ENCODE results near the gene PRPF40B. TPM values are rescaled to one million over a fixed set of nuclear protein-coding genes. Genes with fewer than 3 reads are reported as not detected.
"Not testable (repeated sequence)": the region's sequence is repeated elsewhere in the genome, so short reads cannot be mapped to it uniquely, and the experiment has no call there.

PRPF40B gene
- total RNA-seq, 1 donor from 2014 or later, result 18.1 TPM

DNA sequence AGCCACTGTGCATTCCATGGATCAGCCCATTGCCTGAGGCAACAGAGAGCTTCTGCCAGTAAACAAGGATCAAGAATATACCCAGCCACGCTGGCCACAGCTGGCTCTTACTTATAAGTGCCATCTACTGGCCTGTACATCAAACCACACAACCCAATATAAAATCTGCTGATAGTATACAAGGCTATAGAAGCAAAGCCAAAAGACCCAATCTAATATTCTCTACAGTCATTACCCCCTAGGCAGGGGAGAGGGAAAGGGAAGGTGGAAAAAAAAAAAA is 13.5 kb upstream of the PRPF40B start:
- DNase-seq (ENCODE audit: low spot score), result no peak
- no peak overlapping the region for H3K9ac ChIP-seq
- no peak overlapping the region for H3K27ac ChIP-seq
- Mint-ChIP-seq H3K27ac (no peak overlapping the region), H3K4me1 (no peaks in the 10 kb centered on the region), H3K36me3 (peaks cover 7% of the 10 kb centered on the region), H3K27me3 (ENCODE audit: insufficient read depth, low read depth) (peaks cover 7% of the 10 kb centered on the region), H3K4me3 (no peak overlapping the region), H3K9me3 (peaks cover 25% of the 10 kb centered on the region)
- H2AFZ ChIP-seq (replicated peaks), result no peak overlapping the region
- H4K20me1 ChIP-seq (ENCODE audit: low read depth), result no peaks in the 10 kb centered on the region
- peaks cover 7% of the 10 kb centered on the region for H3F3A ChIP-seq (ENCODE audit: low read depth)
- TF ChIP-seq, protein P1, sequence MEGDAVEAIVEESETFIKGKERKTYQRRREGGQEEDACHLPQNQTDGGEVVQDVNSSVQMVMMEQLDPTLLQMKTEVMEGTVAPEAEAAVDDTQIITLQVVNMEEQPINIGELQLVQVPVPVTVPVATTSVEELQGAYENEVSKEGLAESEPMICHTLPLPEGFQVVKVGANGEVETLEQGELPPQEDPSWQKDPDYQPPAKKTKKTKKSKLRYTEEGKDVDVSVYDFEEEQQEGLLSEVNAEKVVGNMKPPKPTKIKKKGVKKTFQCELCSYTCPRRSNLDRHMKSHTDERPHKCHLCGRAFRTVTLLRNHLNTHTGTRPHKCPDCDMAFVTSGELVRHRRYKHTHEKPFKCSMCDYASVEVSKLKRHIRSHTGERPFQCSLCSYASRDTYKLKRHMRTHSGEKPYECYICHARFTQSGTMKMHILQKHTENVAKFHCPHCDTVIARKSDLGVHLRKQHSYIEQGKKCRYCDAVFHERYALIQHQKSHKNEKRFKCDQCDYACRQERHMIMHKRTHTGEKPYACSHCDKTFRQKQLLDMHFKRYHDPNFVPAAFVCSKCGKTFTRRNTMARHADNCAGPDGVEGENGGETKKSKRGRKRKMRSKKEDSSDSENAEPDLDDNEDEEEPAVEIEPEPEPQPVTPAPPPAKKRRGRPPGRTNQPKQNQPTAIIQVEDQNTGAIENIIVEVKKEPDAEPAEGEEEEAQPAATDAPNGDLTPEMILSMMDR (IDR thresholded peaks at IDR 0.05), result peak; percentile 6
- no peak for TF ChIP-seq EZH2phosphoT487 (IDR thresholded peaks at IDR 0.05)
- H3K4me1 ChIP-seq, result no peaks in the 10 kb centered on the region
- no peaks in the 10 kb centered on the region for H3K9me3 ChIP-seq (ENCODE audit: low read depth)
- no peaks in the 10 kb centered on the region for H3K36me3 ChIP-seq
- no peaks in the 10 kb centered on the region for H3K79me2 ChIP-seq (ENCODE audit: low read depth)
- no peaks in the 10 kb centered on the region for H3K27me3 ChIP-seq
- no peak overlapping the region for H3K4me3 ChIP-seq
- H3K4me2 ChIP-seq, result no peak overlapping the region

DNA sequence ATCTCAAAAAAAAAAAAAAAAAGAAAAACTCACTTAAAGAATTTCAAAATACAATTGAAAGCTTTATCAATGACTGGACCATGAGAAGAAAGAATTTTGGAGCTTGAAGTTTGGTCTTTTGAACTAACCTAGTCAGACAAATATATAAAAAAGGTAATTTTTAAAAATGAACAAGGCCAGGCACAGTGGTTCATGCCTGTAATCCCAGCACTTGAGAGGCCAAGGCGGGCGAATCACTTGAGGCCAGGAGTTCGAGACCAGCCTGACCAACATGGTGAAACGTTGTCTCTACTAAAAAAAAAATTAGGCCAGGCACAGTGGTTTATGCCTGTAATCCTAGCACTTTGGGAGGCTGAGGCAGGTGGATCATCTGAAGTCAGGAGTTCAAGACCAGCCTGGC is 12.6 kb upstream of the PRPF40B start:
- H3K79me2 ChIP-seq (ENCODE audit: low read depth); H3F3A ChIP-seq (ENCODE audit: low read depth); H3K27me3 Mint-ChIP-seq (ENCODE audit: insufficient read depth, low read depth); H3K36me3 Mint-ChIP-seq; H3K4me3 ChIP-seq; H3K9me3 ChIP-seq (ENCODE audit: low read depth); H3K4me2 ChIP-seq; H3K27ac ChIP-seq; H4K20me1 ChIP-seq (ENCODE audit: low read depth); H3K27me3 ChIP-seq; DNase-seq (ENCODE audit: low spot score); H3K9ac ChIP-seq; H3K4me1 ChIP-seq; H2AFZ ChIP-seq (replicated peaks); H3K36me3 ChIP-seq; H3K27ac Mint-ChIP-seq; H3K4me3 Mint-ChIP-seq; H3K4me1 Mint-ChIP-seq: not testable (repeated sequence)
- H3K9me3 Mint-ChIP-seq, result peaks cover 27% of the 10 kb centered on the region

GRCh38 chr12:49612210-49612609 is 11.2 kb upstream of the PRPF40B start:
- no peaks in the 10 kb centered on the region for H3K4me1 ChIP-seq
- Mint-ChIP-seq H3K27me3 (ENCODE audit: insufficient read depth, low read depth) (peaks cover 10% of the 10 kb centered on the region), H3K36me3 (peaks cover 7% of the 10 kb centered on the region)

DNA sequence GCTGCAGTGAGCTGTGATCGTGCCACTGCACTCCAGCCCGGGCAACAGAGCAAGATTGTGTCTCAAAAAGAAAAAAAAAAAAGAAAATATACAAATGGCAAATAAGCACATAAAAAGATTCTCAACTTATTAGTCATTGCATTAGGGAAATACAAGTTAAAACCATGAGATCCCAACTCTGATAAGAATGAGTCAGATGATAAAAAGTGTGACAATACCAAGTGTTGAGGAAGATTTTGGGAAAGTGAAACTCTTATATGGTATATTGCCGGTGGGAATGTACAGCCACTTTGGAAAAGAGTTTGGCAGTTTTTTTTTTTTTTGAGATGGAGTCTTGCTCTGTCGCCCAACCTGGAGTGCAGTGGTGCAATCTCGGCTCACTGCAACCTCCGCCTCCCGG is 7.6 kb upstream of the PRPF40B start:
- peaks cover 18% of the 10 kb centered on the region for H3K27me3 Mint-ChIP-seq (ENCODE audit: insufficient read depth, low read depth)
- TF ChIP-seq EZH2 (IDR thresholded peaks at IDR 0.05) (no peak), EZH2phosphoT487 (IDR thresholded peaks at IDR 0.05) (no peak)
- TF ChIP-seq, protein P1 (IDR thresholded peaks at IDR 0.05), result no peak
- Histone ChIP-seq H2AFZ (replicated peaks) (no peak overlapping the region), H3K79me2 (ENCODE audit: low read depth) (no peaks in the 10 kb centered on the region), H3K36me3 (no peaks in the 10 kb centered on the region), H3K27ac (no peak overlapping the region), H3K4me1 (no peaks in the 10 kb centered on the region), H3K9me3 (ENCODE audit: low read depth) (no peaks in the 10 kb centered on the region), H4K20me1 (ENCODE audit: low read depth) (no peaks in the 10 kb centered on the region), H3K27me3 (no peaks in the 10 kb centered on the region), H3F3A (ENCODE audit: low read depth) (no peaks in the 10 kb centered on the region), H3K4me3 (no peak overlapping the region), H3K9ac (no peak overlapping the region), H3K4me2 (no peak overlapping the region)
- H3K4me1 Mint-ChIP-seq, result no peaks in the 10 kb centered on the region
- H3K27ac Mint-ChIP-seq, result no peak overlapping the region
- H3K9me3 Mint-ChIP-seq, result peaks cover 13% of the 10 kb centered on the region
- H3K36me3 Mint-ChIP-seq, result peaks cover 3% of the 10 kb centered on the region
- DNase-seq (ENCODE audit: low spot score), result no peak
- H3K4me3 Mint-ChIP-seq, result no peak overlapping the region

More at GRCh38 chr12:49612210-49612609, 11.2 kb upstream of the PRPF40B start:
- Mint-ChIP-seq H3K4me3 (no peak overlapping the region), H3K4me1 (no peaks in the 10 kb centered on the region), H3K27ac (no peak overlapping the region), H3K9me3 (peaks cover 27% of the 10 kb centered on the region)
- TF ChIP-seq EZH2 (IDR thresholded peaks at IDR 0.05) (no peak), EZH2phosphoT487 (IDR thresholded peaks at IDR 0.05) (no peak)
- TF ChIP-seq, protein P1 (IDR thresholded peaks at IDR 0.05), result no peak
- no peaks in the 10 kb centered on the region for H4K20me1 ChIP-seq (ENCODE audit: low read depth)
- H3F3A ChIP-seq (ENCODE audit: low read depth), result peaks cover 7% of the 10 kb centered on the region
- no peaks in the 10 kb centered on the region for H3K27me3 ChIP-seq
- H3K36me3 ChIP-seq, result no peaks in the 10 kb centered on the region
- no peak overlapping the region for H3K9ac ChIP-seq
- no peak overlapping the region for H3K4me2 ChIP-seq
- H2AFZ ChIP-seq (replicated peaks), result no peak overlapping the region
- H3K4me3 ChIP-seq, result no peak overlapping the region
- no peak for DNase-seq (ENCODE audit: low spot score)
- H3K9me3 ChIP-seq (ENCODE audit: low read depth), result no peaks in the 10 kb centered on the region
- H3K27ac ChIP-seq, result no peak overlapping the region
- no peaks in the 10 kb centered on the region for H3K79me2 ChIP-seq (ENCODE audit: low read depth)

Measured in neural progenitor cell (in vitro differentiated cells).